HL-60/S4 treated with phorbol 12-myristate 13-acetate at 8.2 ng/mL for 4 days and 3 days (cell line): ENCODE results near the gene TMEM106C.
"Not testable (repeated sequence)": the region's sequence is repeated elsewhere in the genome, so short reads cannot be mapped to it uniquely, and the experiment has no call there.

Experiments
- in situ Hi-C: fragments of 300-500 bp; cut with MboI; formaldehyde crosslinking; loops from 2 replicates; pipeline ENCODE4 v1.15.0; 2022; ENCODE audit warnings: low sequenced_read_pairs

The TMEM106C gene

DNA sequence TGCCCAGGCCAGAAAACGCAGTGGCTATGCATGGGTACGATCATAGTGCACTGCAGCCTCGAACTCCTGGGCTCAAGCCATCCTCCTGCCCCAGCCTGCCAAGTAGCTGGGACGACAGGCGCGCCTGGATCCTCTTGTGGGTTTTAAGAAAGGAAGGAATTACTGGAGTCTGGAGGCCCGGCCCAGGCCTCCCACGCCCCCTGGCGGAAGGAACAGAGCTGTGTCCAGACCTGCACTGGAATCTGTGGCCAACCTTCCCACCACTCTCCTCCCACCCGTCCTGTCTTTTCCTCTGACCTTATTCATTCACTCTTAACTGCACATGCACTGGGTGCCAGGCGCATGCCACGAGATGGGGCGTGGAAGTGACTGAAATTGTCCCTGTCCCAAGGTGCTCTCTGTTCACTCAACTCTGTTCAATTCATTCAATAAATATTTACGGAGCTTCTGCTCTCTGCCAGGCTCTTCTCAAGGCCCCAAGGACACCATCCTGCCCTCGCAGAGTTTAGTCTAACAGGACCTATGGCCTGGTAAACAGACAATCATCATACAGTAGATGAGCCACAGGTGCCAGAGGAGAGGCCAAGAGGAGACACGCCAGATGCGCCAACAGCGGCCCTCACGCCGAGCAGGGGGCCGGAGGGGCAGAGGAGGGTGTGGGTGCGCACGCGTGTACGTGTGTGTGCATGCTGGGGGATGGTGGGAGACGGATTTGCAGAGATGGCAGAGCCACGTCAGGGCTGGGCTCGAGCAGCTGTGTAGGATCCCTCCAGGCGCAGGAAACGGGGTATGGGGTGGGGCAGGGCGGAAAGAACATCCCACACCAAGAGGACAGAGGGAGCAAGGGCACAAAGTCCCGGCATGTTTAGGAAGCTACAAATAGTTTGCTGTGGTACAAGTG is 13.7 kb upstream of the TMEM106C start:
- in situ Hi-C loops, result no loop called here

DNA sequence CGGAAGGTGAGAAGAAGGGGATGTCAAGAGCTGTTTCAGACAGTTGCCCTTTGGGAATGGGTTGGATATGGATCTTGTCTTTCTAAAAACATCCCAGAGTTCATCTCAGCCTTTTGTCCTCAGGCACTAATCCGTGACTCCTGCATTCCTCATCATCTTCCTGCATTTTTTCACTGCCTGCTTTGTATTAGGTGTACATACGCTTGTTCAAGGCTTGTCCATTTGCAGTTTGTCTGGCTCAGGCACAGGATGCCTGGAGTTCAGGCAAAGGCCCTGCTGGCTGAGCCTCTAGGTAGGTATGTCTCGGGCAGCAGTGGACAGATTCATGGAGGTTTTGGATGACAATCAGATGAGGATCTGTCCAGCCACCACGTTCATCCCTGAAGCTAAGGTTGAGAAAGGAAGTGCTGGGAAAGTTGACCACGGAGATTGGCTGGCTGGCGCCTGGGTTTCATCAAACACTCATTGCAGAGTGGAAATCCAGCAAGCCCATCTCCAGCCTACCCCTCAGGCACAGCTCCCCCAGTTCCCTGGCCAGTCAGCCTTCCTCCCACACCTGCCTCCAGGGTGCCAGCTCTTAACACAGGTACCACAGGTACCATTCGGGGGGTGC is 12.4 kb upstream of the TMEM106C start:
- in situ Hi-C loops, result no loop called here

DNA sequence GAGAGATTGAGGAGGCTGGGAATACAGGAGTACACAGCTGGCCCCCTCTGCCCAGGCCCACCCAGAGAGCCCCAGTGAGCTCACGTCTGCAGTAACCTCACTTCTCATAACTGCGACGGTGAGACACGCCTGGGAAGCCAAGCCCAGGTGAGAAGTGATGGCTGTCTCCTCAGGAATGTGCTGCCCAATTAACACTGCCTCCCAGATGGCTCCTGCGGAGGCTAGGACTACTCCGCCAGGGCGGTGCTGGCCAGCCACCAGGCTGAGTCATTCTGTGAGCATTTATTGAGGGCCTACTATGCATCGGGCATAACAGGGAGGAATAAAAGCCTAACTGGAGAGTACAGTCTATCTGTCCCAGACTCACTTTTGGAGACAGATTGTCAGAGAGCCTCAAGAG is 9.3 kb upstream of the TMEM106C start:
- in situ Hi-C loops, result no loop called here

DNA sequence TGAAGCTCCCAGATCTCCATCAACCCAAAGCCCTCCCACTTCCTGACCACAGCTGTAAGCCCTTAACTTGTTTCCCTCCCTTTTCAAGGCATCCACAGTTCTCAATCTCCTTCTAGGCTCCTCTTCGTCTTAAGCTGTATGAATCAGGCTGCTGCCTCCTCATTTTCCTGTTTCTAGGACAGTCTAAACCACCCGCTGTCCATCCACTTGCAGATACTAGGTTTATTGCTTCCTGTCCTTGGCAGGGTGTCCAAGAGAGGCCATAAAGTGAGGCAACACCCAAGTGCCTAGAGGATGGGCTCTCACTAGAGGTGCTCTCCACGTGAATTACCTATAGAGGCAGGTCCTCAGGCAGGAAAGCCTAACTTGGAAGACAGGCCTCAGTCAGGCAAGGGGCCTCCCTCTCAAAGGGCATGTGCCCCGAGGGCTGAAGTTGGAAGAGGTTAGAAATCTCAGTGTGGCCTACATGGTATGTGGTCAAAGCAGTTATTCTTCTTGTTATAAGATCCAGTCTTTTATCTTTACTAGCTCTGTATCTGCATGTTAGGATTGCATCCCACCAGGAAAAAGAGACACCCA is 8.8 kb upstream of the TMEM106C start:
- in situ Hi-C loops, result no loop called here

DNA sequence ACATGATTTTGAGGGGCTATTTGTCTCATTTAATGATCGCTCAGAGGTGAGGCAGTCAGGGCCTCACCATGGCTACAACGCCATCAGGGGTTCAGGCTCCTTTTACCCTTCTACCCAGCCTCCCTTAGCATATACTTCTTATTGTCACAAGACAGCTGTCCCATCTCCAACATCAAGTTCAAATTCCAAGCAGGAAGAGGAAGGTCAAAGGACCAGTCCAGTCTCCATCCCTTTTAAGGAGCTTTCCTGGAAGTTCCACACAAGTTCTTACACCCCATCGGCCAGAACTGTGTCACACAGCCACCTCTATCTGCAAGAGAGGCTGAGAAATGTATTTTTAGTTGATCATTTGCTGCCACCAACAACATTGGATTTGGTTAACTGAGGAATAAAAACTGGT is 8.3 kb upstream of the TMEM106C start:
- in situ Hi-C loops, result no loop called here

DNA sequence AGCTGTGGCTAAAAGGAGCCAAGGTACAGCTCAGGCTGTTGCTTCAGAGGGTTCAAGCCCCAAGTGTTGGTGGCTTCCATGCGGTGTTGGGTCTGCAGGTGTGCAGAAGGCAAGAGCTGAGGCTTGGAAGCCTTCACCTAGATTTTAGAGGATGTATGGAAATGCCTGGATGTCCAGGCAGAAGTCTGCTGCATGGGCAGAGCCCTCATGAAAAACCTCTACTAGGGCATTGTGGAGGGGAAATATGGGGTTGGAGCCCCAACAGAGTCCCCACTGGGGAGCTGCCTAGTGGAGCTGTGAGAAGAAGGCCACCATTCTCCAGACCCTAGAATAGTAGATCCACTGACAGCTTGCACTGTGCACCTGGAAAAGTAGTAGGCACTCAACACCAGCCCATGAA is 5.7 kb upstream of the TMEM106C start:
- in situ Hi-C loops, result not testable (repeated sequence)

DNA sequence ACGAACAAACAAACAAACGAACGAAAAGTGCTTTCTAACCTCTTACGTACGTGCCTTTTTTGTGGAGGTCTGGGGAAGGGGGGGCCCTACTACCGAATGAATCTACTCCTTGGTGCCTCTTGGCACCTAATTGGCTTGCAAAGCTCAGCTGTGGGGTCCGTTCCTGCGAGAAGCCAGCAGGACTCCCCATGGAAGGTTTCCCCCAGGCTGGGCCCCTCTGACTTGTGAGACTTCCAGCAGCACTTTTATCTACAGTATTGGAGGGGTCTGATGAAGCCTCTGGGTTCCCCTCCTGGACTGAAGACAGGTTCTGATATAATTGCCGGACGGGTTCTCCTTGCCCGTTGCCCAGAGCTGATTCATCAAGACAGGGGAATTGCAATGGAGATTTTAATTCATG is 1.2 kb upstream of the TMEM106C start:
- in situ Hi-C loops, result no loop called here

DNA sequence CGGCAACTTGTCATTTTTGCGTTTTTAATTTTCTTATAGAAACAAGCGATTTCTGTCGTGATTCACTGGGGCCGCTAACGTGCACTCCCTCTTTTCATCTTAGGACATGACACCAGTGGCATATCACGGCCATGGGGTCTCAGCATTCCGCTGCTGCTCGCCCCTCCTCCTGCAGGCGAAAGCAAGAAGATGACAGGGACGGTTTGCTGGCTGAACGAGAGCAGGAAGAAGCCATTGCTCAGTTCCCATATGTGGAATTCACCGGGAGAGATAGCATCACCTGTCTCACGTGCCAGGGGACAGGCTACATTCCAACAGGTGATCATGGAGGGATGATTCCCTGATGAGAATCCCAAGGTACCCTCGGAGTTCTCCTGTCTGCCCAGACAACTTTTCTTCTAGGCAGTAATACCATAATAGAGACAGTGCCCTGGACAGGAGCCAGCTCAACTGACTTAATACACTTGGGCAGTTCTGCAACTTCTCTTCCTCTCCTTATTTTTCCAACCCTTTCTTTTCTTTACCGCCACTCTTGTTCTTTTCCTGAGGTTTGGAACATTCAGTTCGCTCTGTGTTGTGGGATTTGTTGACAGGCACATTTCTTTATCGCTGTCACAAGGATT is 821 bp downstream of the TMEM106C start:
- in situ Hi-C loops, result no loop called here

DNA sequence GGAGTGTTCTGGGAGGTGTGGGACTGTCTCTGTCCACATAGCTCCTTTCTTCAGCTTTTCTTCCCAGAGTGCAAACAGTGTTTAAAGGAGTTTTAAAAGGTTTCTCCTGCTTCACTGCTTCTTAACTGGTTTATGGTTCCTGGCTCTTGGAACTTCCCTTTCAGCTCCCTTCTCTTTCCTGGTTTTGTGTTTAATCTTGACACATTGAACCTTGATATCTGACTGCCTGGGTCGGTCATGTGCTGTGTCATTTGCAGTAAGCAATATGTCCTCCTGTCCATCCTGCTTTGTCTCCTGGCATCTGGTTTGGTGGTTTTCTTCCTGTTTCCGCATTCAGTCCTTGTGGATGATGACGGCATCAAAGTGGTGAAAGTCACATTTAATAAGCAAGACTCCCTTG is 2.2 kb downstream of the TMEM106C start:
- in situ Hi-C loops, result no loop called here

DNA sequence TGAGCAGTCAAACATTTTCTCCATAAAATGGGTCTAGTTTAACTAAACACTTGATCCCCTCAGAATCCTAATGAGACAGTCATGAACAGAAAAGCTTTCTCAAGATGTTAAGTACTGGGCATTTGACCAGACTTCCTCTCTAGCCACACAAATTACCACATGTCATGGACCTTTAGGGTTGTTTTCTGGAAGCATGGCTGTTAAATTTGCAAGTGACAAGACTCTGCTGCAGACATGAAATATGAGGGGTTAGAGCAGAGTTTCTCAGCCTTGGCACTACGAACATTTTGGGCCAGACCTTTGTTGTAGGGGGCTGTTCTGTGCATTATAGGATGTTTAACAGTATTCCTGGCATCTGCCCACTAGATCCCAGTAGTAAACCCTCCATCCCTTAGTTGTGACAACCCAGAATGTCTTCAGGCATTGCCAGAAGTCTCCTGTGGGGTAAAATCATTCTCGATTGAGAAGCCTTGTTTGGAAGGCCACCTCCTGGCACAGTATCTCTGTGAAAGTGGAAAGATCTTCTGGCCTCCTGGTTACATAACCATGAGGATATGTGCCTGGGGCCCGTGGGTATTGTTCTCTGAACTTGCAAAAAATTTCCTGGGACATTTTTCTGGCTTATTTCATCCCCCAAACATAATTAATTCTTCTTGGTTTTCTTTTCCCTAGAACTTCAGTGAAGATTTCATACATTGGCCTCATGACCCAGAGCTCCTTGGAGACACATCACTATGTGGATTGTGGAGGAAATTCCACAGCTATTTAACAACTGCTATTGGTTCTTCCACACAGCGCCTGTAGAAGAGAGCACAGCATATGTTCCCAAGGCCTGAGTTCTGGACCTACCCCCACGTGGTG is 4.3 kb downstream of the TMEM106C start:
- in situ Hi-C loops, result no loop called here

DNA sequence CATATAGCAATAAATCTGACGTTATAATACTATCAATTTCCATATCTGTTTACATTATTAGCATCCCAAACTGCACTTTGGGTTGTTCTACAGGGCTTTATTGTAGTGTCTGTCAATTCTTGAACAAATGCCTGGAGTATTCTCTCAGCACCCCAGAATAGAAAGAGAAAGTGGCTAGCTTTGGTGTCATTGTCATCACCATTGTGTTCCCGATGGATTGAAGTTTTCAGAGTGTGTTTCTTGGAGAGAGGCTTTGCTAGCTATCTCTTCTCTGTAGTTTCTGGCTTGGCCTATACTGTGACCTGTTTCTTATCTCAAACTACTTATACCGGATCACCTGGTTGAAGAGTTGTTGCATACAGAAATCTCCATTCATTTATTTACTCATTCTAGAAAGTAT is 6.4 kb downstream of the TMEM106C start:
- in situ Hi-C loops, result no loop called here

DNA sequence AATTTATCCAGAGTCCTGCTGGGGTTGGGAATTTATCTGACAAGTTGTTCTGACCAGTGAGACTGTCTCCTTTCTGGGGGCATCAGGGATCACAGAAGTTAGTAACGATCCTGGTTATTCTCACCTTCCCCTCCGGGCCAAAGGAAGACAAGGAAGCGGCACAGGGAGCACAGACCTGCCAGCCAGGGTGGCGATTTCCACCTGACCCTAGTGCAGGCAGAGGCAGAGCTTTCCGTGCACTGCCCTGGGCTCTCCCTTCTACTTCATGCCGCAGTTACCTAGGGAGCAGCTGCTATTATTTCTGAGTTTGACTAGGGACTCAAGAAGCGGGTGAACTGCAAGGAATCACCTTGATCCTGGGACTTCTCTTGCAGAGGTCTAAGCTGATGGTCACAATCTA is 7.4 kb downstream of the TMEM106C start:
- in situ Hi-C loops, result no loop called here

DNA sequence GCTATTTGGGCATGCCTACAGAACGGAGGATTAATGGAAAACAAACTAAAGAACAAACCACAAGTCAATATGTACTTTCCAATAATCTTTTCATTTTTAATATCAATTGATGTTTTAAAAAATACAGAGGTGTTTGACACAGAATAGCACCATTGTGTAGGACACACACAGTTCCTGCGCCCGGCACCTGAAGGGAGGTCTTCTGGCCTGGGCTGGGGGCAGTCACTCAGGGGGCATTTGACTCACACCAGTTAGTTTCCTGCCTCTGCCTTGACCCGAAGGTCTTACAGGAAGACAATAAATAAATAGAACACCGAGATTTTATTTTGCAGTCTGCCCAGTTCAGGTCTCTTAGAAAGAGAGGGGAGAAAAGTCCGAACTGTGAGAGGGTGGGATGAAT is 9.5 kb downstream of the TMEM106C start:
- in situ Hi-C loops, result no loop called here

DNA sequence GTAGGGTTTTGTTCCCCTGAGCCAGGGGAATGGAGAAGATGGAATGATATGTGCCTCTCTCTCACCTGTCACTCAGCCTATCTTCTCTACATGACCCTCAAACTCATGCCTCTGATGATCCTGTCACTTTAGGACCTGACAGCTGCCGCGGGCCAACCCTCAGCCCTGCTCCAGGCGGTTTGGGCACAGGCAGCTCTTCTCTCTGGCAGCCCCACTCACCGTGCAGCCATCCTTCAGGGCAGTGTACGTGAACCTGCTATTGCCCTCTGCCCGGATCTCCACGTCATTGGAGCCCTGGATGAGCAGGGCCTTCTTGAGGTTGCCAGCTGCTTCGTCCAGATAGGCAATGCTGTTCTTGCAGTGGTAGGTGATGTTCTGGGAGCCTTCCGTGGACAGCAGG is 10.5 kb downstream of the TMEM106C start:
- in situ Hi-C loops, result no loop called here

DNA sequence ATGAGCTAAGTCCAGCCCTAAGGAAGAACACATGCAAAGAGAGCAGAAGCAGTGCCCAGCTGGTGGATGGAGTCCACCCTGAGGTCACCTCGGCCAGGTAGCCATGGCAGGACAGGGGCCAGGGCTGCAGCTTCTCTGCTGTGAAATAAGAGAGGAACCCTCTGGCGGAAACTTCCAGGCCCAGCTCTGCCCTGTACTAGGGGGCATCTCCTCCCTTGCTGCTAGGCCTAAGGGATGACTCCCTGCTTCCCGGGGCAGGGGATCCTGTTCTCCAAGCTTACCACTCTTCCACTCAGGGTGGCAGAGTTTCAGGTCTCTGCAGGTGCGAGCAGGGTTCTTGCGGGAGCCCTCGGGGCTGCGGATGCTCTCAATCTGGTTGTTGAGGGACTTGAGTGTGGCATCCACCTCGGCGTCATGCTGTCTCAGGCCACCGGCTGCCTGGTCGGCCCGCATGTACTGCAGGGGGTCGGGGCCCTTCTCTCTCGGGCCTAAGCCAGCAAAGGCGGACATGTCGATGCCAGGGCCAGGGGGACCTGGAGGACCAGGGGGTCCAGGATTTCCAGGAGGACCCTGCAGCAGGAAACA is 11.7 kb downstream of the TMEM106C start:
- in situ Hi-C loops, result no loop called here

DNA sequence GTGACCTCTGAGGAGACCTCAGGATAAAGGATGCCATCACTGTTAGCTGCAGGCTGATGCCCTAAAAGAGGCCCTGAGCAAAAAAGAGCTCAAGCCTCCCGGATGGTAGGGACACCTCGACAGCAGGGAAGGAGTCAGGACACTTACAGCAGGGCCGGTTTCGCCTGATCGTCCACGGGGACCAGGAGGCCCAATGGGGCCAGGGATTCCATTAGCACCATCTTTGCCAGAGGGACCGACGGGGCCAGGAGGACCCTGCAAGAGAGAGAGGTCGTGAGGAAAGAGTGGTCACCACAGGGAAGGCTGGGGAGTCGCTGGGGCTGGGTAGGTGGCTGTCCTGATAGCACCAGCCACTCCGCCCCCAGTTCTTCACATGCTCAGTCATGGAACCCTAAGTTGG is 12.4 kb downstream of the TMEM106C start:
- in situ Hi-C loops, result no loop called here

DNA sequence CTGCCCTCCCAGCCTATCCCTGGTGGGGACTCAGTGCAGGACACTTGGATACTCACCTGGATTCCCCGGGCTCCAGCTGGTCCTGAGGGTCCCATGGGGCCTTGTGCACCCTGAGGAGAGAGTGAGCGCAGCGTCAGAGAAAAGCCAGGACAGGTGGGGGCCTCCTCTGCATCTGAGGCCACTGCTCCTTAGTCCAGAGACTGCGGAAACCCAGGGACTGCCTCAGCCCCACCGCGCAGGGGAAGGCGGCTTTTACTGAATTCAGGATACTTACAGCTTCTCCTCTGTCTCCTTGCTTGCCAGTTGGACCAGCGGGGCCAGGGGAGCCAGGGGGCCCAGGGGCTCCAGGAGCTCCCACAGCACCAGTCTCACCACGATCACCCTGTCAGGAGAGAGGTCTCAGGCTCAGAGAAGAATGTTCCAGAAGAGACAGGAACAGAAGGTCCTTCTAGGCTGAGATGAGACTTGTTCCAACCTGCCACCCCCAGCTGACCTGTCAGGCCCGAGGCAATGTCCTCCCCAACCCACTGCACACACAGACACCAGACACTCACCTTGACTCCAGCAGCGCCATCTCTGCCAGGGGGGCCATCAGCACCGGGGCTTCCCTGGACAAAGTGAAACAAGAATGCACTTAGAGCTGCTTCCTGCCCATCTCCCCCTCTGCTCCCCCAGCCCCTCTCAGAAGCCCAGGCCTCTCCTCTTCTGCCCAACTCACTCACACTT is 13.8 kb downstream of the TMEM106C start:
- in situ Hi-C loops, result no loop called here

DNA sequence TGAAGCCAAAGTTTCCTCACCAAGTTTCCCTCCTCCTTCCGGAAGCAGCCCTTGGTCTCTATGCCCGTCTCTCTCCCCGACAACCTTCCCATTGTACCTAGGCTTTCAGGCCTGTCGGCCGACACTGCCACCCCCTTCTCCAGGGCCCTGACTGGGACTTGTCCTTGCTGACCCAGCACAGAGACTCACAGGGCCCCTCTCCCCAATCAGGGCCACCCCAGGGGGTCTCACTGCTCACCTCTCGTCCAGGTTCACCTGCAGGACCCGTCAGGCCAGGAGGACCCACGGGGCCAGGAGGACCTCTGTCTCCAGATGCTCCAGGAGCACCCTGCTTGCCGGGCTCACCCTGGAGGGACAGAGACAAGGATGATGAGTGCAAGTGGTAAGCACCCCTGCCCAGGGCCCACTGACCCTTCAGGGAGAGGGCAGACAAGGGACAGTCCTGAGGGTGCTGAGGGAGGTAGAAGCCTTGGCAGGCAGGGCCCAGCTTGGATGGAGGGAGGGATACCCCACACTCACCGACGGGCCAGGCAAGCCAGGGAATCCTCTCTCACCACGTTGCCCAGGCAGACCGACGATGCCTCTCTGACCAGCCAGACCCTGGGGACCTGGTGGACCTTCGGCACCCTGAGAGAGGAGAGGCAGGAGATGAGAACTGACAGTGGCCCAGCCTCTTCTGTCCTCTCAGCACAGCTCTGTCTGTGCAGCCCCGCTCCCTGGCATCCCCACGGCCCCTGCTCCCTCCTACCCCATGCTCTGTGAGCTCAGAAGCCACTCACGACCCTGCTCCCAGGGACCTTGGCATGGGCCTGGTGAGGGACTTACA is 14.6 kb downstream of the TMEM106C start:
- in situ Hi-C loops, result no loop called here

DNA sequence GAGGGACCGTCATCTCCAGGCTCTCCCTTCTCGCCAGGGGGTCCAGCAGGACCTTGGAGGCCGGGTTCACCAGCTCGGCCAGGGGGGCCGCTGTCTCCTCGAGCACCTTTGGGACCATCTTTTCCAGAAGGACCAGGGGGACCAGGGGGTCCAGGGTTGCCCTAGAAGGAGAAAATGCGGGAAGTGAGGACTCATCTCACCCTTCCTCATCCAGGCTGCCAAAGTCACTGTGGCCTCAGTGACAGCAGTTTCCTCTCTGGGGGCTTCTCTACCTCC is 15.1 kb downstream of the TMEM106C start:
- in situ Hi-C loops, result no loop called here
